Kidney (tissue), 14 donors: ENCODE results near the gene TMEM109. TPM values are rescaled to one million over a fixed set of nuclear protein-coding genes. Genes with fewer than 3 reads are reported as not detected.

Source experiments
- DNase-seq, 5 donors: peaks; one replicate each; pipeline ENCODE4 v3.0.0-alpha.2; 2013 to 2020
- FAIRE-seq: peaks from 2 replicates; lab custom pipeline; 2012; peaks lifted over from hg19 to GRCh38; lab: Jason Lieb, UNC
- H3K27ac ChIP-seq, 2 donors: one replicate each; pipeline ENCODE4 v1.7.0; 2013; ENCODE audit warnings: low read depth in 2 of 2, low read length in 2 of 2, inconsistent platforms in 1 of 2
- H3K27me3 ChIP-seq: one replicate; pipeline ENCODE4 v1.7.1; 2013; ENCODE audit warnings: low read length, inconsistent platforms; ENCODE audit not compliant: control insufficient read depth, insufficient read depth
- H3K36me3 ChIP-seq, 3 donors: one replicate each; pipeline versions ENCODE4 v1.7.0 to v1.7.1; 2013; ENCODE audit warnings: low read length in 3 of 3, control low read depth in 1 of 3, inconsistent platforms in 1 of 3; ENCODE audit not compliant: insufficient read depth in 3 of 3, control insufficient read depth in 2 of 3
- H3K4me1 ChIP-seq, 3 donors: one replicate each; pipeline versions ENCODE4 v1.7.0 to v1.7.1; 2013; ENCODE audit warnings: low read length in 3 of 3, inconsistent platforms in 1 of 3, low read depth in 1 of 3; ENCODE audit not compliant: control insufficient read depth in 2 of 3, insufficient read depth in 2 of 3
- H3K4me3 ChIP-seq, 3 donors: one replicate each; pipeline versions ENCODE4 v1.7.0 to v1.8.1; 2013; ENCODE audit warnings: low read length in 3 of 3, control low read depth in 1 of 3, inconsistent platforms in 1 of 3
- H3K9ac ChIP-seq, 3 donors: one replicate each; pipeline versions ENCODE4 v1.7.0 to v1.7.1; 2013; ENCODE audit warnings: low read length in 3 of 3, control low read depth in 1 of 3, inconsistent platforms in 1 of 3
- H3K9me3 ChIP-seq, 3 donors: one replicate each; pipeline versions ENCODE4 v1.7.0 to v1.7.1; 2013; ENCODE audit warnings: low read length in 3 of 3, control low read depth in 1 of 3, inconsistent platforms in 1 of 3; ENCODE audit not compliant: control insufficient read depth in 2 of 3, insufficient read depth in 1 of 3
- CTCF ChIP-seq: IDR thresholded peaks from 3 replicates; pipeline ENCODE4 v1.5.1; 2012; ENCODE audit warnings: mild to moderate bottlenecking, moderate library complexity, borderline replicate concordance; ENCODE audit not compliant: insufficient read depth; ENCODE audit errors: extremely low read depth
- intact Hi-C: fragments of 100-400 bp; cut with DNase I; formaldehyde crosslinking; loops from one replicate; pipeline ENCODE4 v1.11.1; 2022
- polyA plus RNA-seq: library from polyadenylated mRNA; stranded (reverse); fragments of 350-450 nt; fragmentation: Illumina TruSeq; extraction: RNeasy Lipid Tissue Mini Kit (QIAGEN cat#74804); gene quantifications from one replicate; pipeline ENCODE4 v1.2.3, GENCODE V29; 2014; ENCODE audit warnings: low read depth, low replicate concordance; ENCODE audit not compliant: insufficient read depth
- total RNA-seq: library from RNA; stranded (reverse); fragmentation: NEBNext Ultra II Directional; extraction: Animal tissue kit (Norgen Biotek cat#: 25700); gene quantifications from one replicate; pipeline ENCODE4 v1.2.1, GENCODE V29; 2021
- donor health status: control.
- donor health status: control.
- donor health status: control.
- donor health status: control.
- donor health status: control.
- donor health status: DM: yes; HTN: yes; CAD: no.
- donor health status: Normal renal cell carcinoma (clear cell type).

TMEM109 gene
- total and polyA plus RNA-seq, 2 donors from 2014 or later = 130 to 139 TPM

- Histone ChIP-seq H3K9ac (no peak overlapping the region), H3K36me3 (no peaks in the 10 kb centered on the region), H3K4me3 (no peak overlapping the region), H3K4me1 (no peaks in the 10 kb centered on the region), H3K9me3 (no peaks in the 10 kb centered on the region), H3K27ac (no peak overlapping the region), H3K27me3 (no peaks in the 10 kb centered on the region)
- DNase-seq (no peak), FAIRE-seq (no peak)
- intact Hi-C loops = no loop called here
- no peak for TF ChIP-seq CTCF
Observed at GRCh38 chr11:60934790-60935605, 21.0 kb downstream of the TMEM109 start.

GRCh38 chr11:60935676-60936442 is 21.9 kb downstream of the TMEM109 start:
- H3K4me3 ChIP-seq = no peak overlapping the region
- DNase-seq (no peak), FAIRE-seq (no peak)
- H3K27ac ChIP-seq = no peak overlapping the region
- H3K4me1 ChIP-seq = no peaks in the 10 kb centered on the region
- H3K9me3 ChIP-seq = no peaks in the 10 kb centered on the region
- H3K9ac ChIP-seq = no peak overlapping the region
- no peaks in the 10 kb centered on the region for H3K27me3 ChIP-seq
- no peak for TF ChIP-seq CTCF
- no peaks in the 10 kb centered on the region for H3K36me3 ChIP-seq
- intact Hi-C loops = no loop called here

GRCh38 chr11:60936467-60937143 is 22.6 kb downstream of the TMEM109 start:
- Histone ChIP-seq H3K9ac (no peak overlapping the region), H3K4me3 (no peak overlapping the region), H3K27me3 (no peaks in the 10 kb centered on the region), H3K4me1 (no peaks in the 10 kb centered on the region), H3K27ac (peak overlapping the region in 1 of 2 donors; percentile 28), H3K36me3 (no peaks in the 10 kb centered on the region), H3K9me3 (no peaks in the 10 kb centered on the region)
- TF ChIP-seq CTCF = no peak
- no peak for DNase-seq
- intact Hi-C loops = no loop called here
- FAIRE-seq = no peak
